Glomerular visceral epithelial cell (primary cell): Measurements from ENCODE around the gene CELSR1.

Experiments used
- DNase-seq: peaks from one replicate; pipeline ENCODE4 v3.0.0-alpha.2; 2016; ENCODE audit errors: extremely low spot score

The CELSR1 gene

GRCh38 chr22:46362203-46362933, 175.1 kb downstream of the CELSR1 start:
- no peak for DNase-seq

GRCh38 chr22:46361826-46362202, 175.6 kb downstream of the CELSR1 start:
- no peak for DNase-seq

- DNase-seq = no peak
Observed at GRCh38 chr22:46360891-46361290, 176.5 kb downstream of the CELSR1 start.

- no peak for DNase-seq
Observed at GRCh38 chr22:46360097-46360496, 177.3 kb downstream of the CELSR1 start.

GRCh38 chr22:46359362-46359761, 178.1 kb downstream of the CELSR1 start:
- no peak for DNase-seq

- DNase-seq = no peak
Observed at GRCh38 chr22:46358766-46359165, 178.7 kb downstream of the CELSR1 start.

GRCh38 chr22:46357711-46358520, 179.5 kb downstream of the CELSR1 start:
- no peak for DNase-seq

- no peak for DNase-seq
Observed at GRCh38 chr22:46356496-46357480, 180.6 kb downstream of the CELSR1 start.

GRCh38 chr22:46355996-46356471, 181.4 kb downstream of the CELSR1 start:
- no peak for DNase-seq

GRCh38 chr22:46355369-46355995, 181.9 kb downstream of the CELSR1 start:
- DNase-seq = peak; percentile 65

GRCh38 chr22:46354993-46355305, 182.5 kb downstream of the CELSR1 start:
- DNase-seq = no peak

- DNase-seq = no peak
Observed at GRCh38 chr22:46354176-46354992, 183.0 kb downstream of the CELSR1 start.

GRCh38 chr22:46353483-46354105, 183.8 kb downstream of the CELSR1 start:
- DNase-seq = no peak

GRCh38 chr22:46352691-46353386, 184.6 kb downstream of the CELSR1 start:
- peak; percentile 75 for DNase-seq

GRCh38 chr22:46352276-46352675, 185.1 kb downstream of the CELSR1 start:
- DNase-seq = no peak

- DNase-seq = no peak
Observed at GRCh38 chr22:46351767-46352166, 185.7 kb downstream of the CELSR1 start.

- no peak for DNase-seq
Observed at GRCh38 chr22:46351131-46351735, 186.2 kb downstream of the CELSR1 start.

GRCh38 chr22:46350646-46351045, 186.8 kb downstream of the CELSR1 start:
- DNase-seq = no peak

GRCh38 chr22:46350121-46350520, 187.3 kb downstream of the CELSR1 start:
- no peak for DNase-seq
